GM10266 (cell line): Measurements from ENCODE around the gene MIPEP.

Experiments
- DNase-seq: peaks from one replicate; pipeline ENCODE4 v3.0.0; 2012; ENCODE audit errors: extremely low spot score
- CTCF ChIP-seq: IDR thresholded peaks from 2 replicates; pipeline ENCODE4 v1.5.1; 2012; ENCODE audit warnings: mild to moderate bottlenecking, low read depth; ENCODE audit not compliant: control insufficient read depth, insufficient read depth; ENCODE audit errors: missing control alignments

MIPEP gene

GRCh38 chr13:23833733-23834611 is 55.2 kb downstream of the MIPEP start:
- no peak for DNase-seq
- TF ChIP-seq CTCF: no peak

- no peak for TF ChIP-seq CTCF
- no peak for DNase-seq
Measured at GRCh38 chr13:23828866-23829265, 60.3 kb downstream of the MIPEP start.

GRCh38 chr13:23828086-23828485 is 61.1 kb downstream of the MIPEP start:
- no peak for DNase-seq
- TF ChIP-seq CTCF: no peak

- DNase-seq: no peak
- TF ChIP-seq CTCF: no peak
Measured at GRCh38 chr13:23825179-23825578, 64.0 kb downstream of the MIPEP start.

GRCh38 chr13:23824371-23824770 is 64.8 kb downstream of the MIPEP start:
- no peak for TF ChIP-seq CTCF
- no peak for DNase-seq

- no peak for TF ChIP-seq CTCF
- DNase-seq: no peak
Measured at GRCh38 chr13:23822252-23822824, 66.9 kb downstream of the MIPEP start.

GRCh38 chr13:23820530-23820929 is 68.7 kb downstream of the MIPEP start:
- no peak for DNase-seq
- TF ChIP-seq CTCF: no peak
